ENCODE data around the gene CDH9.

DNA sequence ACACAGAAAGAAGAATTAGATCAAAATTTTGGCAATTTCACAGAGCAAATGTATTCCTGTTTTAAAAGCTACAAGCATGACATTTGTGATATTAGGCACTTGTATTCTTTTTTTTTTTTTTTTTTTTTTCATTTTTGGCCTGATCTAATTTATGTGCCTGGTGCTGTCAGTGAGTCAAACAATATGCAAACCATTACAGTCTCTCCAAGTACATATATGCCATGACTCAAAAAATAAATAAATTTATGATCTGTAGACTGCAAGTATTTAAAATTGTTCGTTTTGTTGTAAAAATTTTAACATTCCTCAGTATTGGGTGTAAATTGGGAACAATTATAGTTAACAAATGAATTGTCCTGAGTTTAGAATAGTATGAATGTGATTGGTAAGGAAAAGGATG lies 51.4 kb downstream of the CDH9 start:
- TF ChIP-seq, protein P1, sequence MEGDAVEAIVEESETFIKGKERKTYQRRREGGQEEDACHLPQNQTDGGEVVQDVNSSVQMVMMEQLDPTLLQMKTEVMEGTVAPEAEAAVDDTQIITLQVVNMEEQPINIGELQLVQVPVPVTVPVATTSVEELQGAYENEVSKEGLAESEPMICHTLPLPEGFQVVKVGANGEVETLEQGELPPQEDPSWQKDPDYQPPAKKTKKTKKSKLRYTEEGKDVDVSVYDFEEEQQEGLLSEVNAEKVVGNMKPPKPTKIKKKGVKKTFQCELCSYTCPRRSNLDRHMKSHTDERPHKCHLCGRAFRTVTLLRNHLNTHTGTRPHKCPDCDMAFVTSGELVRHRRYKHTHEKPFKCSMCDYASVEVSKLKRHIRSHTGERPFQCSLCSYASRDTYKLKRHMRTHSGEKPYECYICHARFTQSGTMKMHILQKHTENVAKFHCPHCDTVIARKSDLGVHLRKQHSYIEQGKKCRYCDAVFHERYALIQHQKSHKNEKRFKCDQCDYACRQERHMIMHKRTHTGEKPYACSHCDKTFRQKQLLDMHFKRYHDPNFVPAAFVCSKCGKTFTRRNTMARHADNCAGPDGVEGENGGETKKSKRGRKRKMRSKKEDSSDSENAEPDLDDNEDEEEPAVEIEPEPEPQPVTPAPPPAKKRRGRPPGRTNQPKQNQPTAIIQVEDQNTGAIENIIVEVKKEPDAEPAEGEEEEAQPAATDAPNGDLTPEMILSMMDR (conservative IDR thresholded peaks at IDR 0.05): no peak
- TF ChIP-seq ZFX (IDR thresholded peaks at IDR 0.05): no peak

Data from C4-2B (cell line).